ENCODE results near the gene CTIF.
A peak's percentile ranks its signal among the peaks of the same experiment; 100 is the strongest.

CTIF gene

GRCh38 chr18:48763719-48764100 lies 224.9 kb downstream of the CTIF start:
- Histone ChIP-seq H2AK5ac (ENCODE audit: low read depth, low read length) (no peak overlapping the region), H3K23ac (ENCODE audit: low read depth, low read length, poor library complexity) (no peak overlapping the region), H2AFZ (ENCODE audit: low read length) (no peak overlapping the region), H3K4me2 (ENCODE audit: insufficient read depth, low read length, poor library complexity, severe bottlenecking) (no peak overlapping the region), H2BK120ac (ENCODE audit: low read depth, low read length) (no peak overlapping the region), H2BK5ac (ENCODE audit: low read length) (no peak overlapping the region), H4K8ac (ENCODE audit: low read depth, low read length) (no peak overlapping the region), H3K27ac (replicated peaks; ENCODE audit: low read length) (no peak overlapping the region), H2BK12ac (ENCODE audit: low read length) (no peak overlapping the region), H3K4me1 (ENCODE audit: control insufficient read depth in 2 of 2, insufficient read depth in 1 of 2, low read depth in 1 of 2, low read length in 2 of 2) (peaks cover 6 to 13% of the 10 kb centered on the region in 2 donors), H2BK15ac (ENCODE audit: low read length) (no peak overlapping the region), H3K36me3 (replicated peaks in 1 of 2; ENCODE audit: control insufficient read depth in 2 of 2, insufficient read depth in 2 of 2, low read length in 2 of 2) (peaks cover 5 to 9% of the 10 kb centered on the region in 2 donors), H3K9me3 (replicated peaks in 1 of 2; ENCODE audit: control insufficient read depth in 2 of 2, insufficient read depth in 1 of 2, low read depth in 1 of 2, low read length in 2 of 2) (peaks cover under 1 to 3% of the 10 kb centered on the region in 2 donors), H4K91ac (ENCODE audit: low read depth, low read length, poor library complexity) (no peak overlapping the region), H3K79me1 (ENCODE audit: low read depth, low read length) (no peaks in the 10 kb centered on the region), H3K18ac (ENCODE audit: low read length) (no peak overlapping the region), H3K27me3 (ENCODE audit: control insufficient read depth in 3 of 3, insufficient read depth in 3 of 3, low read depth in 1 of 3, low read length in 3 of 3) (no peaks in the 10 kb centered on the region), H3K14ac (ENCODE audit: low read length) (no peak overlapping the region), H3K4ac (ENCODE audit: low read length) (no peak overlapping the region), H3K4me3 (ENCODE audit: low read length in 2 of 2) (no peak overlapping the region), H3K9ac (ENCODE audit: low read depth, low read length, poor library complexity) (no peak overlapping the region)
- WGBS, 2 donors (ENCODE audit: extremely low coverage in 2 of 2, insufficient read length in 2 of 2, insufficient replicate concordance in 1 of 2): no CpG with 5 or more reads among the region's 6 CpGs
- DNase-seq (ENCODE audit: low spot score): no peak

DNA sequence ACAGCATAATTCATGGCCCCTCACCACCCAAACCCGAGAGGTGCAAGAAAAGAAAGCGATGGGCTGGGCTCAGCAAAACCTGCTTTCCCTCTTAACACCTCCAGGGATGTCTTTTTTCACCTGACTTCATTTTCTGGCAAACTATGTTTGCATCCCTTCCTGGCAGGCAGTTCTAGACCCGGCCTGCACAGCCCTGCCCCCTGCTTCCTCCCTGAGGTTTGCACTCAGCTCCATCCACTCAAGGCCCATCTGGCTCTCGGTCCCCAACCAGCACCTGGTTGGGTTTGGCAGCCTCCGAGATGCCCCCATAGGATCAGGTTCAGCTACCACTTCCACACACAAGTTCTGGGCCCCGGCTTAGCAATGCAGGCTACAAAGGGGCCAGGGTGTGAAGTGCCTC lies 226.2 kb downstream of the CTIF start:
- no peaks in the 10 kb centered on the region for H3K79me1 ChIP-seq (ENCODE audit: low read depth, low read length)
- H3K23ac ChIP-seq (ENCODE audit: low read depth, low read length, poor library complexity): peak overlapping the region; percentile 18
- H3K27me3 ChIP-seq (ENCODE audit: control insufficient read depth in 3 of 3, insufficient read depth in 3 of 3, low read depth in 1 of 3, low read length in 3 of 3): no peaks in the 10 kb centered on the region
- H3K4me3 ChIP-seq (ENCODE audit: low read length in 2 of 2): no peak overlapping the region
- H3K14ac ChIP-seq (ENCODE audit: low read length): peak overlapping the region; percentile 4
- no peak overlapping the region for H2AFZ ChIP-seq (ENCODE audit: low read length)
- H3K4ac ChIP-seq (ENCODE audit: low read length): no peak overlapping the region
- no peak overlapping the region for H3K27ac ChIP-seq (replicated peaks; ENCODE audit: low read length)
- H2AK5ac ChIP-seq (ENCODE audit: low read depth, low read length): peak overlapping the region; percentile 58
- no peak overlapping the region for H2BK12ac ChIP-seq (ENCODE audit: low read length)
- H2BK120ac ChIP-seq (ENCODE audit: low read depth, low read length): no peak overlapping the region
- peak overlapping the region; percentile 57 for H3K9ac ChIP-seq (ENCODE audit: low read depth, low read length, poor library complexity)
- no peak overlapping the region for H2BK15ac ChIP-seq (ENCODE audit: low read length)
- no CpG with 5 or more reads among the region's 6 CpGs for WGBS, 2 donors (ENCODE audit: extremely low coverage in 2 of 2, insufficient read length in 2 of 2, insufficient replicate concordance in 1 of 2)
- H3K18ac ChIP-seq (ENCODE audit: low read length): peak overlapping the region; percentile 61
- H4K8ac ChIP-seq (ENCODE audit: low read depth, low read length): no peak overlapping the region
- peaks cover 5 to 9% of the 10 kb centered on the region in 2 donors for H3K36me3 ChIP-seq (replicated peaks in 1 of 2; ENCODE audit: control insufficient read depth in 2 of 2, insufficient read depth in 2 of 2, low read length in 2 of 2)
- peaks cover 0 to 3% of the 10 kb centered on the region in 2 donors for H3K9me3 ChIP-seq (replicated peaks in 1 of 2; ENCODE audit: control insufficient read depth in 2 of 2, insufficient read depth in 1 of 2, low read depth in 1 of 2, low read length in 2 of 2)
- peak overlapping the region; percentile 21 for H2BK5ac ChIP-seq (ENCODE audit: low read length)
- no peak overlapping the region for H4K91ac ChIP-seq (ENCODE audit: low read depth, low read length, poor library complexity)
- DNase-seq (ENCODE audit: low spot score): no peak
- H3K4me1 ChIP-seq (ENCODE audit: control insufficient read depth in 2 of 2, insufficient read depth in 1 of 2, low read depth in 1 of 2, low read length in 2 of 2): peaks cover 6 to 13% of the 10 kb centered on the region in 2 donors
- no peak overlapping the region for H3K4me2 ChIP-seq (ENCODE audit: insufficient read depth, low read length, poor library complexity, severe bottlenecking)

- no peak overlapping the region for H3K4ac ChIP-seq (ENCODE audit: low read length)
- no peak overlapping the region for H2BK15ac ChIP-seq (ENCODE audit: low read length)
- no peak overlapping the region for H3K9ac ChIP-seq (ENCODE audit: low read depth, low read length, poor library complexity)
- H3K27ac ChIP-seq (replicated peaks; ENCODE audit: low read length): no peak overlapping the region
- H3K23ac ChIP-seq (ENCODE audit: low read depth, low read length, poor library complexity): no peak overlapping the region
- no peak overlapping the region for H2AFZ ChIP-seq (ENCODE audit: low read length)
- WGBS, 2 donors (ENCODE audit: extremely low coverage in 2 of 2, insufficient read length in 2 of 2, insufficient replicate concordance in 1 of 2): no CpG with 5 or more reads among the region's 4 CpGs
- no peak overlapping the region for H3K18ac ChIP-seq (ENCODE audit: low read length)
- no peak overlapping the region for H2BK5ac ChIP-seq (ENCODE audit: low read length)
- H3K79me1 ChIP-seq (ENCODE audit: low read depth, low read length): no peaks in the 10 kb centered on the region
- no peaks in the 10 kb centered on the region for H3K27me3 ChIP-seq (ENCODE audit: control insufficient read depth in 3 of 3, insufficient read depth in 3 of 3, low read depth in 1 of 3, low read length in 3 of 3)
- no peak overlapping the region for H2BK12ac ChIP-seq (ENCODE audit: low read length)
- H3K4me2 ChIP-seq (ENCODE audit: insufficient read depth, low read length, poor library complexity, severe bottlenecking): no peak overlapping the region
- H4K8ac ChIP-seq (ENCODE audit: low read depth, low read length): no peak overlapping the region
- H3K4me3 ChIP-seq (ENCODE audit: low read length in 2 of 2): no peak overlapping the region
- H3K14ac ChIP-seq (ENCODE audit: low read length): no peak overlapping the region
- H4K91ac ChIP-seq (ENCODE audit: low read depth, low read length, poor library complexity): no peak overlapping the region
- DNase-seq (ENCODE audit: low spot score): no peak
- peaks cover 0 to 3% of the 10 kb centered on the region in 2 donors for H3K9me3 ChIP-seq (replicated peaks in 1 of 2; ENCODE audit: control insufficient read depth in 2 of 2, insufficient read depth in 1 of 2, low read depth in 1 of 2, low read length in 2 of 2)
- no peak overlapping the region for H2AK5ac ChIP-seq (ENCODE audit: low read depth, low read length)
- H2BK120ac ChIP-seq (ENCODE audit: low read depth, low read length): no peak overlapping the region
- H3K4me1 ChIP-seq (ENCODE audit: control insufficient read depth in 2 of 2, insufficient read depth in 1 of 2, low read depth in 1 of 2, low read length in 2 of 2): peaks cover 6 to 13% of the 10 kb centered on the region in 2 donors
- peaks cover 5 to 9% of the 10 kb centered on the region in 2 donors for H3K36me3 ChIP-seq (replicated peaks in 1 of 2; ENCODE audit: control insufficient read depth in 2 of 2, insufficient read depth in 2 of 2, low read length in 2 of 2)
These were observed 227.2 kb downstream of the CTIF start for GRCh38 chr18:48766026-48766425.

DNA sequence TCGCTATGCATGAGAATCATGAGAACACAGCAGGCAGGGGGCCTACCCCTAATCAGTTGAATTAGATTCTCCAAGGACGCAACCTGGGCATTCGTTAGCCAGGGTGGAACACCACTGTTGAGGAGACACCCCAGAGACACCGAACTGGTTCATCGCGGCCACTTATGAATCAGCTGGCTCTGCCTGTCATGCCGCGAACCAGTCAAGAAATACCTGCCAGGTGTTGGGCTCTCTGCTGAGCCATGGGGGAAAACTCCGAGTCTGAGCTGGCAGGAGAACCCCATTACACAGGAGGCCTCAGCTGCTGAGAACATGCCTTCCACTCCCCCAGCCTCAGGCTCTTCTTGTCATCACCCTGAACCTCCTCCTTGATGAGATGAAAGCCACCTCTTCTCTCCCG lies 227.7 kb downstream of the CTIF start:
- Histone ChIP-seq H3K36me3 (replicated peaks in 1 of 2; ENCODE audit: control insufficient read depth in 2 of 2, insufficient read depth in 2 of 2, low read length in 2 of 2) (peaks cover 2 to 9% of the 10 kb centered on the region in 2 donors), H3K14ac (ENCODE audit: low read length) (no peak overlapping the region), H3K9ac (ENCODE audit: low read depth, low read length, poor library complexity) (no peak overlapping the region), H4K8ac (ENCODE audit: low read depth, low read length) (no peak overlapping the region), H2BK120ac (ENCODE audit: low read depth, low read length) (no peak overlapping the region), H3K4me3 (ENCODE audit: low read length in 2 of 2) (no peak overlapping the region), H3K4me1 (ENCODE audit: control insufficient read depth in 2 of 2, insufficient read depth in 1 of 2, low read depth in 1 of 2, low read length in 2 of 2) (peaks cover 6 to 13% of the 10 kb centered on the region in 2 donors), H4K91ac (ENCODE audit: low read depth, low read length, poor library complexity) (no peak overlapping the region), H2AK5ac (ENCODE audit: low read depth, low read length) (no peak overlapping the region), H2BK15ac (ENCODE audit: low read length) (no peak overlapping the region), H3K18ac (ENCODE audit: low read length) (no peak overlapping the region), H3K27ac (replicated peaks; ENCODE audit: low read length) (no peak overlapping the region), H3K79me1 (ENCODE audit: low read depth, low read length) (no peaks in the 10 kb centered on the region), H3K23ac (ENCODE audit: low read depth, low read length, poor library complexity) (no peak overlapping the region), H3K4ac (ENCODE audit: low read length) (no peak overlapping the region), H2AFZ (ENCODE audit: low read length) (no peak overlapping the region), H2BK12ac (ENCODE audit: low read length) (no peak overlapping the region), H2BK5ac (ENCODE audit: low read length) (no peak overlapping the region), H3K27me3 (ENCODE audit: control insufficient read depth in 3 of 3, insufficient read depth in 3 of 3, low read depth in 1 of 3, low read length in 3 of 3) (no peaks in the 10 kb centered on the region), H3K4me2 (ENCODE audit: insufficient read depth, low read length, poor library complexity, severe bottlenecking) (no peak overlapping the region), H3K9me3 (replicated peaks in 1 of 2; ENCODE audit: control insufficient read depth in 2 of 2, insufficient read depth in 1 of 2, low read depth in 1 of 2, low read length in 2 of 2) (peaks cover 0 to 3% of the 10 kb centered on the region in 2 donors)
- no peak for DNase-seq (ENCODE audit: low spot score)
- WGBS, 2 donors (ENCODE audit: extremely low coverage in 2 of 2, insufficient read length in 2 of 2, insufficient replicate concordance in 1 of 2): no CpG with 5 or more reads among the region's 10 CpGs
